Immature natural killer cell (primary cell): ENCODE measurements around the gene USP37. TPM values are rescaled to one million over a fixed set of nuclear protein-coding genes. Genes with fewer than 3 reads are reported as not detected.
"Not testable (repeated sequence)": the region's sequence is repeated elsewhere in the genome, so short reads cannot be mapped to it uniquely, and the experiment has no call there.

Source experiments
- DNase-seq, 3 donors: peaks; one replicate each; pipeline ENCODE4 v3.0.0; 2022; ENCODE audit warnings: mixed read lengths in 1 of 3
- H3K27ac Mint-ChIP-seq, 6 donors: one replicate each; pipeline ENCODE4 v1.8.0; 2020; ENCODE audit warnings: mixed read lengths in 6 of 6, mild to moderate bottlenecking in 5 of 6, inconsistent platforms in 4 of 6, moderate library complexity in 3 of 6
- H3K27me3 Mint-ChIP-seq, 3 donors: one replicate each; pipeline ENCODE4 v1.8.0; 2020 to 2021; ENCODE audit warnings: low read depth in 3 of 3, mild to moderate bottlenecking in 3 of 3, mixed read lengths in 3 of 3, moderate library complexity in 3 of 3, inconsistent platforms in 1 of 3
- H3K36me3 Mint-ChIP-seq, 3 donors: one replicate each; pipeline ENCODE4 v1.8.0; 2020; ENCODE audit warnings: mixed read lengths in 3 of 3, inconsistent platforms in 2 of 3, mild to moderate bottlenecking in 2 of 3
- H3K4me1 Mint-ChIP-seq, 2 donors: one replicate each; pipeline ENCODE4 v1.8.0; 2020; ENCODE audit warnings: inconsistent platforms in 2 of 2, mild to moderate bottlenecking in 2 of 2, mixed read lengths in 2 of 2, moderate library complexity in 1 of 2
- H3K4me3 Mint-ChIP-seq, 5 donors: one replicate each; pipeline ENCODE4 v1.8.0; 2020; ENCODE audit warnings: mild to moderate bottlenecking in 5 of 5, mixed read lengths in 5 of 5, inconsistent platforms in 3 of 5, moderate library complexity in 3 of 5
- H3K9me3 Mint-ChIP-seq, 6 donors: one replicate each; pipeline ENCODE4 v1.8.0; 2020; ENCODE audit warnings: mild to moderate bottlenecking in 6 of 6, mixed read lengths in 6 of 6, inconsistent platforms in 4 of 6, moderate library complexity in 3 of 6
- polyA plus RNA-seq, 3 donors: library from polyadenylated mRNA; unstranded; fragments of 300-500 nt; fragmentation: Illumina TruSeq; gene quantifications; one replicate each; pipeline ENCODE4 v1.2.3, GENCODE V29; 2021

The USP37 gene
- polyA plus RNA-seq, 3 donors from 2014 or later = 4.3 to 7.7 (median 6.1) TPM

DNA sequence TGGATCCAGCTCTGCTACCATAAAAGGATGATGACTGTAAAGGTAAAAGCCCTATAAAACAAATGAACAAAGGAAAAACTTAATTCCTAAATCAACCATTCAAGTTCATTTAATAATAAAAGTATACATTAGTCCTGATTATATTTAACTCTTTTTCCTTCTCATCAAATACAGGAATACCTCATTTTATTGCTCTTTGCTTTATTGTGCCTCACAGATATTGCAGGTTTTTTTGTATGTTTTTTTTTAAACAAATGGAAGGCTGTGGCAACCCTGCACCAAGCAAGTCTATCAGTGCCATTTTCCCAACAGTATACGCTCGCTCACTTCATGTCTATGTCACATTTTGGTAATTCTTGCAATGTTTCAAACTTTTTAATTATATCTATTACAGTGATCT, 38.2 kb downstream of the USP37 start:
- no peak for DNase-seq
- Mint-ChIP-seq H3K36me3 (peaks cover 44 to 55% (median 50%) of the 10 kb centered on the region in 3 donors), H3K9me3 (no peaks in the 10 kb centered on the region), H3K27ac (no peak overlapping the region), H3K4me3 (no peak overlapping the region), H3K4me1 (no peaks in the 10 kb centered on the region), H3K27me3 (peaks cover 0 to 3% (median 0%) of the 10 kb centered on the region in 3 donors)

DNA sequence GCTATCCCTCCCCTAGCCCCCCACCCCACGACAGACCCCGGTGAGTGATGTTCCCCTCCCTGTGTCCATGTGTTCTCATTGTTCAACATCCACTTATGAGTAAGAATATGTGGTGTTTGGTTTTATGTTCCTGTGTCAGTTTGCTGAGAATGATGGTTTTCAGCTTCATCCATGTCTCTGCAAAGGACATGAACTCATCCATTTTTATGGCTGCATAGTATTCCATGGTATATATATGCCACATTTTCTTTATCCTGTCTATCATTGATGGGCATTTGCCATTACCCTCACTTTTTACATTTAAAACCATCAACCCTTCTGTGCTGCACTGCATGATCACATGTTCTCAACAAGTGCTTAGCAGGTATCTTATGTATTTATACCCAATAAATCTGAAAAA, 39.7 kb downstream of the USP37 start:
- H3K9me3 Mint-ChIP-seq, H3K4me3 Mint-ChIP-seq, H3K27me3 Mint-ChIP-seq, H3K4me1 Mint-ChIP-seq, DNase-seq, H3K27ac Mint-ChIP-seq: not testable (repeated sequence)
- peaks cover 53 to 64% (median 63%) of the 10 kb centered on the region in 3 donors for H3K36me3 Mint-ChIP-seq

DNA sequence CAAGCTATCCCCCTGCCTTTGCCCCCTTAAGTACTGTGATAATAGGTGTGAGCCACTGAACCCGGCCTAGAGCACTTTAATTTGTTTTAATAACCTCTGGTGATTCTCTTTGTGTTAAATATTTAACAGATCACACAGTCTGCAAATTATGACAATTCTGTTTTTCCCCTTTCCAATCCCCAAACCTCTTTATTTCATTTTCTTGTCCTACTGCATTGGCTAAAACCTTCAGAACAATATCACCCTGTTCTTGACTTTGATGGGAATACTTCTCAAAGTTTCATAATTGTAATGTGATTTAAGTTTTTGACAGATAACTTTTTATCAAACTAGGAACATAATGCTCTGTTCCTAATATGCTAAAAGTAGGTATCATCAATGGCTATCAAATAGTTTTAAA, 44.5 kb downstream of the USP37 start:
- DNase-seq = no peak
- Mint-ChIP-seq H3K27ac (peak overlapping the region in 1 of 6 donors; percentile 27), H3K9me3 (no peaks in the 10 kb centered on the region), H3K27me3 (peaks cover 0 to 5% (median 3%) of the 10 kb centered on the region in 3 donors), H3K4me3 (no peak overlapping the region), H3K36me3 (peaks cover 30 to 57% (median 35%) of the 10 kb centered on the region in 3 donors), H3K4me1 (no peaks in the 10 kb centered on the region)

DNA sequence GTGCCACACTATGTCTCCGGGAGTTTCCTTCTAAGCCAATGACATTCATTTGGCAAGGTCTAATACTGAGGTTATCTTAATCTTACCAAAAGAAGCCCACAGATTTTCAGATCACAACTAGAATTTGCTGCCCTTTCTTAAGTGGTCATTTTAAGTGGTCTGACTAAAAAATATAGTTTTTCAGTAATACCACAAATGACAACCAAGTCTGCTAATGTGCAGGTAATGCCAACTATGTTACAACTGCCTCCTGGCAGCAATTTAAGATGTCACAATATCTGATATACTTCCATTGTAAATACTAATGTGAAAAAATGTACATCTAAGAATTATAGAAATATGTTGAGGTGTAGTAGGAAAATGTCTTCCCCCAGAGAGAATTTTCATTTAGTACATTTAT, 49.3 kb downstream of the USP37 start:
- Mint-ChIP-seq H3K36me3 (peaks cover 7 to 23% (median 7%) of the 10 kb centered on the region in 3 donors), H3K4me1 (no peaks in the 10 kb centered on the region), H3K9me3 (no peaks in the 10 kb centered on the region), H3K4me3 (no peak overlapping the region), H3K27ac (peak overlapping the region in 2 of 6 donors; percentile 15 to 51), H3K27me3 (peaks cover 0 to 5% (median 0%) of the 10 kb centered on the region in 3 donors)
- DNase-seq = no peak

DNA sequence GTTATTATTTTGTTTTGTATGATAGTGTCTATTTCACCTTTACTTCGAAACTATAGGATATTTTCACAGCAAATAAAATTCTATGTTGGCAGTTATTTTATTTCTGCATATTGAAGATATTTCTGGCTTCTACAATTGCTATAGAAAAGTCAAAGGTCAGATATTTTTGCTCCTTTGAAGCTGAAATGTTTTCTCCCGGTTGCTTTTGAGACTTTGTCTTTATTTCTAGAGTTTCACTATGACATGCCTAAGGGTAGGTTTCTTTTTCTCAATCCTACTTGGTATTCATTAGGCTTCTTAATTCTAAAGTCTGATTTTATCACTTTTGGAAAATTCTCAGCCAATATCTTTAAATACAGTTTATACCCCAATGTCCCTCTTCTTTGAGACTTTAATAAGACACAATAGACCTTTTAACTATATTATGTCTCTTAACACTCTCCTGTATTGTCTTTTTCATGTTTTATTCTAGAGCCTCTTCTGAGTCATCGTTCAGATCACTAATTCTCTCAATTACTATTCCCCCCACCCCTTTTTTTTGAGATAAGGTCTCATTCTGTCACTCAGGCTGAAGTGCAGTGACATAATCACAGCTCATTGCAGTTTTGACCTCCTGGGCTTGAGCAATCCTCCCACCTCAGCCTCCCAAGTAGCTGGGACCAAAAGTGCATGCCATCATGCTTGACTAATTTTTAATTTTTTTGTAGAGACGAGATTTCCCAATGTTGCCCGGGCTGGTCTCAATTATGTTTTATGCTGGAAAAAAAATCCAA, 50.5 kb downstream of the USP37 start:
- no peak for DNase-seq
- peaks cover 0 to 16% (median 0%) of the 10 kb centered on the region in 3 donors for H3K36me3 Mint-ChIP-seq
- no peak overlapping the region for H3K4me3 Mint-ChIP-seq
- H3K4me1 Mint-ChIP-seq = no peaks in the 10 kb centered on the region
- H3K27ac Mint-ChIP-seq = peak overlapping the region in 2 of 6 donors; percentile 14 to 43
- peaks cover 0 to 5% (median 0%) of the 10 kb centered on the region in 3 donors for H3K27me3 Mint-ChIP-seq
- H3K9me3 Mint-ChIP-seq = no peaks in the 10 kb centered on the region

DNA sequence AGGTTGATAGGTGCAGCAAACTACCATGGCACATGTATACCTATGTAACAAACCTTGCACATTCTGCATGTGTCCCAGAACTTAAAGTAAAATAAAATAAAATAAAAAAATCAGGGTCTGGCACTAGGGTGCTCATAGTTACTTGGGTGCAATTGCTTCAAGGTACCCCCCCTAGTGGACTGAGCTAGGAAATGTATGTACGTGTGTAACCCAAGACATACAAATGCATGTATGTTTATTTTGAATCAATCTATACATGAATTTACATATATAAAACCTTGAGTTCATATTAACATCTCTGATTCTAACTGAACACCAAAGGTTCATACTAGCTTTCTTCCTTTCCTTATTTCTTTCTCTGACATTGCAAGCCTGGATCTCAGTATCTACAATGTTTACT, 51.5 kb downstream of the USP37 start:
- Mint-ChIP-seq H3K27me3 (peaks cover 0 to 5% (median 0%) of the 10 kb centered on the region in 3 donors), H3K27ac (no peak overlapping the region), H3K4me1 (no peaks in the 10 kb centered on the region), H3K36me3 (peaks cover 0 to 10% (median 0%) of the 10 kb centered on the region in 3 donors), H3K9me3 (no peaks in the 10 kb centered on the region), H3K4me3 (no peak overlapping the region)
- peak; percentile 30 to 42 (median 32) for DNase-seq

DNA sequence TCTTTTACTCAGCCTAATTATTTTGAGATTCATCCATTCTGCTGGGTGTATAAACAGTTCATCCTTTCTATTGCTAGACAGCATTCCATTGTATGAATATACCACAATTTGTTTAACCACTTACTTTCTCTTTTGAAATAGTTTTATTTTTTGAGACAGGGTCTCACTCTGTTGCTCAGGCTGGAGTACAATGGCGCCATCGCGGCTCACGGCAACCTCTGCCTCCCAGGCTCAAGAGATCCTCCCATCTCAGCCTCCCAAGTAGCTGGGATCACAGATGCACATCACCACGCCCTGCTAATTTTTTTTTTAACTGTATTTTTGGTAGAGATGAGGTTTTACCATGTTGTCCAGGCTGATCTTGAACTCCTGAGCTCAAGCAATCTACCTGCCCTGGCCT, 54.5 kb downstream of the USP37 start:
- DNase-seq = no peak
- Mint-ChIP-seq H3K27ac (no peak overlapping the region), H3K27me3 (no peaks in the 10 kb centered on the region), H3K9me3 (no peaks in the 10 kb centered on the region), H3K4me1 (no peaks in the 10 kb centered on the region), H3K4me3 (no peak overlapping the region), H3K36me3 (peaks cover 0 to 3% (median 0%) of the 10 kb centered on the region in 3 donors)

DNA sequence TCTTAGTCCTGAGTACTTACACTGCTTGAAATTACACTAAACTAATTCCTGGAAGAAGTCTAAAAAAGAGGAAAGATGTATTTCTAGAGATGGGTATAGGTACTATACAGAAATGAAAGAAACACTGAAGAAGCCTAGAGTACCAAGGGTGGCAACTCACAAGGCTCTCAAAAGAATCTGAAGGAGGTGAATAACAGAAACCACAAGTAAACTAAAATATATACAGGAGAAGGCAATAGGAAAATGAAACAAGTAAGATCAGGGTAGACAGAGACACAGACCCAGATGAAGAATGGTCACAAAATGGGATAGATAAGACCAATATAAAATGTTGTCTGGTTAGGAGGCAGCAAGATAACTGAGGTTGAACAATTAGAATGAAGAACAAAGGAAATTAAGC, 59.9 kb downstream of the USP37 start:
- peaks cover 14 to 25% (median 14%) of the 10 kb centered on the region in 3 donors for H3K36me3 Mint-ChIP-seq
- H3K4me1 Mint-ChIP-seq = no peaks in the 10 kb centered on the region
- no peaks in the 10 kb centered on the region for H3K27me3 Mint-ChIP-seq
- no peak for DNase-seq
- H3K27ac Mint-ChIP-seq = peak overlapping the region in 1 of 6 donors; percentile 29
- no peak overlapping the region for H3K4me3 Mint-ChIP-seq
- H3K9me3 Mint-ChIP-seq = no peaks in the 10 kb centered on the region

DNA sequence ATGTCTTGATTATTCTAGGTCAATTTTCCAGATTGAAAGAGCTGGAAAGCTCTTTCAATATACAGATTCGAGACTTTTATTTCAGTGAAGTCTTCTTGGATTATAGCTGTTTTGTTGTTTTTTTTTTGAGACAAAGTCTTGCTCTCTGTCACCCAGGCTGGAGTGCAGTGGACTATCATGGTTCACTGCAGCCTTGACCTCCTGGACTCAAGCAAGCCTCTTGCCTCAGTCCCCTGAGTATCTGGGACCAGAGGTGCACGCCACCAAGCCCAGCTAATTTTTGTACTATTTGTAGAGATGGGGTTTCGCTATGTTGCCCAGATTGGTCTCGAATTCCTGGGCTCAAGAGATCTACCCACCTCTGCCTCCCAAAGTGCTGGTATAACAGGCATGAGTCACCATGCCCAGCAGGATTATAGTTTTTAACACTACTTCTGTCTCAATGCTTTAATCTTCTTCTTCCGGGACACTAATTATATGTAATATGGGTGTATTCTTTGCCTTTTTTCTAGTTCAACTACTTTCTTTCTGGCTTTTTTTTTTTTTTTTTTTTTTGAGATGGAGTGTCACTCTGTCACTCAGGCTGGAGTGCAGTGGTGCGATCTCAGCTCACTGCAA, 62.3 kb downstream of the USP37 start:
- Mint-ChIP-seq H3K27ac (peak overlapping the region in 1 of 6 donors; percentile 6), H3K9me3 (no peaks in the 10 kb centered on the region), H3K4me1 (no peaks in the 10 kb centered on the region), H3K36me3 (peaks cover 14 to 29% (median 27%) of the 10 kb centered on the region in 3 donors), H3K4me3 (no peak overlapping the region), H3K27me3 (no peaks in the 10 kb centered on the region)
- DNase-seq = no peak

DNA sequence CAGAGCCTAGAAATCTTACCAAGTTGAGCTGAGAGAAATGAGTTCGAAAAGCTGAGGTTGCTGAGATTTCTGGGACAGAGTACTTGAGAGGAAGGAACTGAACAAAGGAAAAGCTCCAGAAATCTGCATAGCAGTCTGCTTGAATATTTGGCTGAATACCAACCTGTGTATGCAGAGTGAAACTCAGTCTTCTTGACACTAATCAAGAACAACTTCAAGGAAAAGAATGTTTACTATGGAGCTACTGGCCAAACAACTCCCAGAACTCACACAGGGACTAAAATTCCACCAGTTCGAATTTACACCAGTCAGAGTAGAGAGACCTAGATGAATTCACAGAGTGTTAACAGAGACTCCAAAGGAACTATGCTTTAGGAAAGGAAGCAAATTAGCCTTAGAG, 66.5 kb downstream of the USP37 start:
- H3K27ac Mint-ChIP-seq = peak overlapping the region in 1 of 6 donors; percentile 42
- H3K4me1 Mint-ChIP-seq = no peaks in the 10 kb centered on the region
- H3K4me3 Mint-ChIP-seq = no peak overlapping the region
- no peak for DNase-seq
- no peaks in the 10 kb centered on the region for H3K27me3 Mint-ChIP-seq
- H3K9me3 Mint-ChIP-seq = no peaks in the 10 kb centered on the region
- peaks cover 12 to 30% (median 22%) of the 10 kb centered on the region in 3 donors for H3K36me3 Mint-ChIP-seq

DNA sequence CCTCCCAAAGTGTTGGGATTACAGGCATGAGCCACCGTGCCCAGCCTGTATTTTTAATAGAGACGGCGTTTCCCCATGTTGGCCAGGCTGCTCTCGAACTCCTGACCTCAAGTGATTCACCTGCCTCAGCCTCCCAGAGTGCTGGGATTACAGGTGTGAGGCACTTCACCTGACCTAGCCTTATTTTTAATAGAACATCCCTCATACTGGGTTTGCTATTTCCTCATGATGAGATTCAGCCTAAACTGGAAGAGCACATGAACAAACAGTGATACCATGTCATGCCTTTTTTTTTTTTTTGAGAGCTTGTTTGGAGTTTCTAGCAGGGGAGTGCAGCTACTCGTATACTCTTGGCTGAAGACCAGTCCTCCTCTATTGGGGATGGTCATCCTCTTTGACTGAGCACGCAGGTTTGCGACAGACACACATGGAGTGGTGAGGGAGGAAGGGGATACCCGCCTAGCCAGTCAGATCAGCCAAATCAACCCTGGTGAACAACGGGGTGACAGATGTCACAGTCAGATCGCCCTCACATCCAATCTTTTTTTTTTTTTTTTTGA, 67.6 kb downstream of the USP37 start:
- H3K27me3 Mint-ChIP-seq = no peaks in the 10 kb centered on the region
- peaks cover 11 to 28% (median 17%) of the 10 kb centered on the region in 3 donors for H3K36me3 Mint-ChIP-seq
- no peaks in the 10 kb centered on the region for H3K4me1 Mint-ChIP-seq

DNA sequence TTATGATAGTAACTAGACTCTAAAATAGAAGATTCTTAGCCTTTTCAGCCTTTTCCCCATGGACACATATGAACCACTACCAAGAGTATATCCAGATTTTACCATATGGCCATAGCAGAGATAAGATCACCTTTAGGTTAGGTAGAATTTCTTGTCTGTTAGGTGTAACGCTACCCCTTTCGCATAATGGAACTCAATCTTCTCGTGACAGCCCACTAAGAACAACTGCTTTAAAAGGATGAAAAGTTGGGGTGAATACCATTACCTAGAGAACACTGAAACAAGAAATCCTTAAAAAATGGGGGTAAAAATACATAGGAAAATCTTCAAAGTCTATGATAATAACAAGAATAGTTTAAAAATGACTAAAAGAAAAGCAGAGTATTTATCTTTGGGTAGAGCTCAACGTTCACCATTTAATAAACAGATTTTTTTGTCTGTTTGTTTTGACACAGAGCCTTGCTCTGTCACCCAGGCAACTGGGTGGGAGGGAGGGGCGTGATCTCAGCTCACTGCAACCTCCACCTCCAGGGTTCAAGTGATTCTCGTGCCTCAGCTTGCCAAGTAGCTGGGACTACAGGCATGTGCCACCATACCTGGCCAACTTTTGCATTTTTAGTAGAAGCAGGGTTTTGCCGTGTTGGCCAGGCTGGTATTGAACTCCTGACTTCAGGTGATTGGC, 82.0 kb downstream of the USP37 start:
- DNase-seq = no peak

More for the DNA sequence above, 67.6 kb downstream of the USP37 start:
- H3K9me3 Mint-ChIP-seq = no peaks in the 10 kb centered on the region
- peak overlapping the region in 1 of 6 donors; percentile 22 for H3K27ac Mint-ChIP-seq
- no peak for DNase-seq
- H3K4me3 Mint-ChIP-seq = no peak overlapping the region

DNA sequence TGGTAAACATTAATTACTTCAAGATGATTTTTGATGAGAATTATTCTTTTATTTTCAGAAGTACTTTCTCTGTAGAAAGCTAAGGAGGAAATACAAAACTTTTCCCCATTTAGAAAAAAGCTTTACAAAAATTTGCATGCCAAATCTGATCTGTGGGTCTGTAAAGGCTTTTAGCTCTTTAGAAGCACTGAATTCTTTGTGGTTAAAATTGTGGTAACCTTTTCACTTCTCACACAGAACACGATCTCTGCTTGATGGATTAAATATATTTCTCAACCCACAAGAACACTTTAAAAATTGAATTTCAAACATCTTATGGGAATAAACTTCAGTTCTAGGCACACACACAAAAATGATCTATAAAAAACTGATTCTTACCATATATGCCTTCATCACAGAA, 85.5 kb downstream of the USP37 start:
- H3K4me3 Mint-ChIP-seq = no peak overlapping the region

More for the DNA sequence above, 82.0 kb downstream of the USP37 start:
- H3K4me1 Mint-ChIP-seq = peaks cover 7 to 11% of the 10 kb centered on the region in 2 donors
- no peaks in the 10 kb centered on the region for H3K27me3 Mint-ChIP-seq
- H3K36me3 Mint-ChIP-seq = peaks cover 11 to 59% (median 33%) of the 10 kb centered on the region in 3 donors
- H3K9me3 Mint-ChIP-seq = no peaks in the 10 kb centered on the region
- no peak overlapping the region for H3K27ac Mint-ChIP-seq
- H3K4me3 Mint-ChIP-seq = no peak overlapping the region

More for the DNA sequence above, 85.5 kb downstream of the USP37 start:
- Mint-ChIP-seq H3K4me1 (peaks cover 7 to 11% of the 10 kb centered on the region in 2 donors), H3K27me3 (no peaks in the 10 kb centered on the region), H3K9me3 (no peaks in the 10 kb centered on the region), H3K27ac (peak overlapping the region in 3 of 6 donors; percentile 32 to 75 (median 65)), H3K36me3 (peaks cover 18 to 62% (median 32%) of the 10 kb centered on the region in 3 donors)
- no peak for DNase-seq
